Measurements from ENCODE around the gene EVC. TPM values are rescaled to one million over a fixed set of nuclear protein-coding genes. Genes with fewer than 3 reads are reported as not detected.

The EVC gene
- total and polyA plus RNA-seq, 7 experiments from 2014 or later, result 0.37 to 1.5 (median 0.68) TPM; not detected in 2

DNA sequence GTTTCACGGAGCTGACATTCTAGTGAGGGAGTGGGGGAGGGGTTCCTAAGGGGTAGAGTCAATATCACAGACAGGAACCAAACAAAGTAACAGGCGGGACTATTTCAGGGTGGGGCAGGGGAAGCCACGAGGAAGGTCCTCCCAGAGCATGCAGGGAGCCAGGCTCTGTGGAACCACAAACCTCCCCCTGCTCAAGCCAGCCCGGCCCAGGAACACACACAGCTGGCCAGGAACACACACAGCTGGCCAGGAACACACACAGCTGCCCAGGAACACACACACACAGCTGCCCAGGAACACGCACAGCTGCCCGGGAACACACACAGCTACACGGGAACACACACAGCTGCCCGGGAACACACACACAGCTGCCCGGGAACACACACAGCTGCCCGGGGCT, 27.4 kb upstream of the EVC start:
- Histone ChIP-seq H3K27ac (ENCODE audit: low read depth, low read length) (no peak overlapping the region), H3K36me3 (ENCODE audit: control insufficient read depth in 2 of 3, insufficient read depth in 3 of 3, low read length in 3 of 3) (no peaks in the 10 kb centered on the region), H3K4me1 (ENCODE audit: control insufficient read depth in 2 of 2, insufficient read depth in 2 of 2, low read length in 2 of 2) (no peaks in the 10 kb centered on the region), H3K27me3 (ENCODE audit: control insufficient read depth in 2 of 2, insufficient read depth in 2 of 2, low read length in 2 of 2) (no peaks in the 10 kb centered on the region), H3K9me3 (ENCODE audit: control insufficient read depth in 2 of 3, low read length in 3 of 3) (no peaks in the 10 kb centered on the region), H3K4me3 (ENCODE audit: low read length) (no peak overlapping the region)
- H3K27ac Mint-ChIP-seq, result peak overlapping the region in 1 of 9 donors; percentile 37
- no peaks in the 10 kb centered on the region for H3K36me3 Mint-ChIP-seq
- no peak overlapping the region for H3K4me3 Mint-ChIP-seq
- no peaks in the 10 kb centered on the region for H3K4me1 Mint-ChIP-seq
- no peaks in the 10 kb centered on the region for H3K27me3 Mint-ChIP-seq
- peaks cover 0 to 7% (median 0%) of the 10 kb centered on the region in 11 donors for H3K9me3 Mint-ChIP-seq
- DNase-seq (no peak), ATAC-seq (no peak)
- intact Hi-C loops (cut with micrococcal nuclease), result no loop called here
- ChIA-PET POLR2A (no interaction called here), CTCF (no interaction called here)

GRCh38 chr4:5685296-5685695, 25.7 kb upstream of the EVC start:
- no peak for DNase-seq
- CTCF ChIA-PET, result no interaction called here
- Mint-ChIP-seq H3K36me3 (no peaks in the 10 kb centered on the region), H3K4me3 (no peak overlapping the region), H3K27ac (no peak overlapping the region), H3K27me3 (no peaks in the 10 kb centered on the region), H3K9me3 (peaks cover 0 to 7% (median 0%) of the 10 kb centered on the region in 11 donors), H3K4me1 (no peaks in the 10 kb centered on the region)
- Histone ChIP-seq H3K27me3 (ENCODE audit: control insufficient read depth in 2 of 2, insufficient read depth in 2 of 2, low read length in 2 of 2) (no peaks in the 10 kb centered on the region), H3K4me1 (ENCODE audit: control insufficient read depth in 2 of 2, insufficient read depth in 2 of 2, low read length in 2 of 2) (no peaks in the 10 kb centered on the region), H3K36me3 (ENCODE audit: control insufficient read depth in 2 of 3, insufficient read depth in 3 of 3, low read length in 3 of 3) (no peaks in the 10 kb centered on the region), H3K4me3 (ENCODE audit: low read length) (no peak overlapping the region), H3K27ac (ENCODE audit: low read depth, low read length) (no peak overlapping the region), H3K9me3 (ENCODE audit: control insufficient read depth in 2 of 3, low read length in 3 of 3) (no peaks in the 10 kb centered on the region)
- POLR2A ChIA-PET, result no interaction called here
- intact Hi-C loops (cut with micrococcal nuclease), result no loop called here
- no peak for ATAC-seq

DNA sequence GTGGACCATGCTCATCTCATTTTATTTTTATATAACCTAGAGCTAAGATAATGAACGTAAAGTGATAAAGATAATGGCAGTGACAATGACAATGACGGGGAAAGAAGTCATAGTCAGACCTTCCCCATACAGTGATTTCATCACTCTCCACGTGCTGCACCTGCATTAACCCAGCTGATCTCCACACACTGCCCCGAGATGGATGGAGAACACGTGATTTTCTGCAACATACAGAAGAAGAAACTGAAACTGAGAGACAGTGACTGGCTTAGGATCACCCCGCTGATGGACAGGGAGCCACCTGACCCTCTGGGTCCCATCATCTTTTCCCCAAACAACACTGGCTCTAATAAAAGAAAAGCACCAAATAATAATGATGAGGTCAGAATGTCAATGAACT, 24.7 kb upstream of the EVC start:
- no peak overlapping the region for H3K27ac Mint-ChIP-seq
- Histone ChIP-seq H3K4me1 (ENCODE audit: control insufficient read depth in 2 of 2, insufficient read depth in 2 of 2, low read length in 2 of 2) (no peaks in the 10 kb centered on the region), H3K36me3 (ENCODE audit: control insufficient read depth in 2 of 3, insufficient read depth in 3 of 3, low read length in 3 of 3) (no peaks in the 10 kb centered on the region), H3K9me3 (ENCODE audit: control insufficient read depth in 2 of 3, low read length in 3 of 3) (no peaks in the 10 kb centered on the region), H3K27ac (ENCODE audit: low read depth, low read length) (no peak overlapping the region), H3K27me3 (ENCODE audit: control insufficient read depth in 2 of 2, insufficient read depth in 2 of 2, low read length in 2 of 2) (no peaks in the 10 kb centered on the region), H3K4me3 (ENCODE audit: low read length) (no peak overlapping the region)
- intact Hi-C loops (cut with micrococcal nuclease), result no loop called here
- H3K4me1 Mint-ChIP-seq, result no peaks in the 10 kb centered on the region
- H3K27me3 Mint-ChIP-seq, result no peaks in the 10 kb centered on the region
- H3K36me3 Mint-ChIP-seq, result no peaks in the 10 kb centered on the region
- no peak for ATAC-seq
- ChIA-PET CTCF (no interaction called here), POLR2A (no interaction called here)
- no peak for DNase-seq
- H3K4me3 Mint-ChIP-seq, result no peak overlapping the region
- H3K9me3 Mint-ChIP-seq, result peaks cover 0 to 7% (median 0%) of the 10 kb centered on the region in 11 donors

DNA sequence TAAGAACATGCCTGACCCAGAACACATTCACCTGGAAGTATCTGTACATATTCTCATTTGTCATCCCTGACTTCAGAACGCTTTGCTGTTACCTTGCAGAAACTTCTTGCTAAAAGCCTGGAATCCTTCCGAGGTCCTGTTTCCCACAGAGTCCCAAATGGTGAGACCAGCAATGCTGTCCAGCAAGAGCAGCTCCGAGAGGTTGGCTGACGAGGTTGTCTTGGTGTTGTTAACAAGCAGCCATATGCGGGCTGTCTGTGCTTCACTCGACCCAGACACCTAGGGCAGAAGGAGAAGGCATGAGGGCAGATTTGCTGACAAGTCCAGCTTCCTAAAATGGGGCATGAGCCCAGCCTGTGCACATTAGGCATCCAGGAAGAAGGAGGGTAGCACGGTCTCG, 21.9 kb upstream of the EVC start:
- Histone ChIP-seq H3K4me1 (ENCODE audit: control insufficient read depth in 2 of 2, insufficient read depth in 2 of 2, low read length in 2 of 2) (no peaks in the 10 kb centered on the region), H3K27me3 (ENCODE audit: control insufficient read depth in 2 of 2, insufficient read depth in 2 of 2, low read length in 2 of 2) (no peaks in the 10 kb centered on the region), H3K36me3 (ENCODE audit: control insufficient read depth in 2 of 3, insufficient read depth in 3 of 3, low read length in 3 of 3) (no peaks in the 10 kb centered on the region), H3K27ac (ENCODE audit: low read depth, low read length) (no peak overlapping the region), H3K4me3 (ENCODE audit: low read length) (no peak overlapping the region), H3K9me3 (ENCODE audit: control insufficient read depth in 2 of 3, low read length in 3 of 3) (no peaks in the 10 kb centered on the region)
- Mint-ChIP-seq H3K9me3 (peaks cover 0 to 7% (median 0%) of the 10 kb centered on the region in 11 donors), H3K36me3 (no peaks in the 10 kb centered on the region), H3K27ac (no peak overlapping the region), H3K27me3 (no peaks in the 10 kb centered on the region), H3K4me3 (no peak overlapping the region), H3K4me1 (no peaks in the 10 kb centered on the region)
- ChIA-PET CTCF (no interaction called here), POLR2A (no interaction called here)
- intact Hi-C loops (cut with micrococcal nuclease), result no loop called here
- DNase-seq (no peak), ATAC-seq (no peak)

DNA sequence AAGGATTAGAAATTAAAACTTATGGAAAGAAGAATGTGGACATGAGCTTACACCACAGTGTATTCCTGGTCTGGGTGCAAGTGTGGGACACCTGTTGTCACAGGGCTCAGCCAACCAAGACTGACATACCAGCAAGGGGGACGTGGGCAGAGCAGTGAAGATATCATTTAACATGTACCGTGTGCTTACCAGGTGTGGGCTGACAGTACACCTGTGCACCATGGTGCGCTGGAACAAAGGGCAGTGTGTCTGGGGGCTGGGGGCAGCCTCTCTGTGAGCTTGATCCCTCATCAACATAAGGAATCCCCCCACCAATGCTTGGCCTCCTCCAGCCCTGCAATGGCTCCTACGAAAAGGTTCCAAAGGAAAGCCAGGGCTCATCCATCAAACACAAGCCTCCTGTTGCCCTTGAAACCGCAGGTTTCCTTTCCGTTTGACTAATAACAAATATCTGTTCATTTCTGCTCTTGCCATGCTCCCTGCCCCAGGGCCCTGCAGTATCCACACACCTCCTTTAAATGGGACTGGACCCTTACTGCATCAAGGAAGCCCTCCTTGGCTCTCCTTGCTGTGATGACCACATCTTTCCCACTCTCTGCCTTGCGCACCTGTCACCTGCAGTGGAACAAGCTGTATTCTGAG, 19.4 kb upstream of the EVC start:
- intact Hi-C loops (cut with micrococcal nuclease), result no loop called here
- Histone ChIP-seq H3K9me3 (ENCODE audit: control insufficient read depth in 2 of 3, low read length in 3 of 3) (no peaks in the 10 kb centered on the region), H3K4me3 (ENCODE audit: low read length) (no peak overlapping the region), H3K27ac (ENCODE audit: low read depth, low read length) (no peak overlapping the region), H3K36me3 (ENCODE audit: control insufficient read depth in 2 of 3, insufficient read depth in 3 of 3, low read length in 3 of 3) (no peaks in the 10 kb centered on the region), H3K27me3 (ENCODE audit: control insufficient read depth in 2 of 2, insufficient read depth in 2 of 2, low read length in 2 of 2) (no peaks in the 10 kb centered on the region), H3K4me1 (ENCODE audit: control insufficient read depth in 2 of 2, insufficient read depth in 2 of 2, low read length in 2 of 2) (no peaks in the 10 kb centered on the region)
- H3K27me3 Mint-ChIP-seq, result no peaks in the 10 kb centered on the region
- H3K36me3 Mint-ChIP-seq, result no peaks in the 10 kb centered on the region
- no peaks in the 10 kb centered on the region for H3K4me1 Mint-ChIP-seq
- no peak for DNase-seq
- H3K27ac Mint-ChIP-seq, result peak overlapping the region in 1 of 9 donors; percentile 28
- POLR2A ChIA-PET, result no interaction called here
- no peak for ATAC-seq
- no peak overlapping the region for H3K4me3 Mint-ChIP-seq
- CTCF ChIA-PET, result no interaction called here
- H3K9me3 Mint-ChIP-seq, result peaks cover 0 to 5% (median 0%) of the 10 kb centered on the region in 11 donors

GRCh38 chr4:5693871-5694270, 17.1 kb upstream of the EVC start:
- peaks cover 0 to 3% (median 0%) of the 10 kb centered on the region in 5 donors for H3K36me3 Mint-ChIP-seq
- CTCF ChIA-PET, result no interaction called here
- POLR2A ChIA-PET, result interaction anchor here (0.7 kb wide), 1 partner anchor 1107 kb away, joined by 3 read pairs; no protein-coding TSS in a partner anchor
- no peaks in the 10 kb centered on the region for H3K36me3 ChIP-seq (ENCODE audit: control insufficient read depth in 2 of 3, insufficient read depth in 3 of 3, low read length in 3 of 3)
- no peak overlapping the region for H3K4me3 ChIP-seq (ENCODE audit: low read length)
- no peak overlapping the region for H3K27ac ChIP-seq (ENCODE audit: low read depth, low read length)
- ATAC-seq (no peak), DNase-seq (no peak)
- no peaks in the 10 kb centered on the region for H3K4me1 ChIP-seq (ENCODE audit: control insufficient read depth in 2 of 2, insufficient read depth in 2 of 2, low read length in 2 of 2)
- H3K9me3 ChIP-seq (ENCODE audit: control insufficient read depth in 2 of 3, low read length in 3 of 3), result no peaks in the 10 kb centered on the region
- H3K9me3 Mint-ChIP-seq, result peaks cover 0 to 5% (median 0%) of the 10 kb centered on the region in 11 donors
- intact Hi-C loops (cut with micrococcal nuclease), result no loop called here
- H3K27ac Mint-ChIP-seq, result no peak overlapping the region
- peaks cover 0 to 5% (median 0%) of the 10 kb centered on the region in 7 donors for H3K4me1 Mint-ChIP-seq
- H3K27me3 Mint-ChIP-seq, result no peaks in the 10 kb centered on the region
- no peak overlapping the region for H3K4me3 Mint-ChIP-seq
- H3K27me3 ChIP-seq (ENCODE audit: control insufficient read depth in 2 of 2, insufficient read depth in 2 of 2, low read length in 2 of 2), result no peaks in the 10 kb centered on the region

DNA sequence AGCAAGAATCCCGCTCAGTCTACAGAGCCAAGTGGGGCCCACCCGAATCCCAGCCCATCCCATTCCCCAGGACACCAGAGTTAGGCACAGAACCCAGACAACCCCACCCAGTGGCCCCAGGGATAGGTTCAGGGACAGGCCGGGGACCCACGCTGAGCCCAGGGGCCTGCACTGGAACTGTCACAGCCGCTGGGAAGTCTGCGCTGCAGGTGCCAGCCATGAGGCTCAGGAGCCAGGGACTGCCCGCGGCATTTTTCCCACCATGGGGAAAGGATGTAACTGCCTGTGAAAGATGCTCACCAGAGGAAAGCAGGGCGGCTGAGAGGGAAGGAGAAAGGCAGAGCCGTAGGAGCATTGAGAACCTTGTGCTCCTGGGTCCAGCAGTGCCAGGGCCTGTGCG, 14.7 kb upstream of the EVC start:
- no peak overlapping the region for H3K4me3 ChIP-seq (ENCODE audit: low read length)
- H3K36me3 ChIP-seq (ENCODE audit: control insufficient read depth in 2 of 3, insufficient read depth in 3 of 3, low read length in 3 of 3), result no peaks in the 10 kb centered on the region
- intact Hi-C loops (cut with micrococcal nuclease), result no loop called here
- H3K27ac Mint-ChIP-seq, result no peak overlapping the region
- H3K27ac ChIP-seq (ENCODE audit: low read depth, low read length), result no peak overlapping the region
- H3K4me1 ChIP-seq (ENCODE audit: control insufficient read depth in 2 of 2, insufficient read depth in 2 of 2, low read length in 2 of 2), result no peaks in the 10 kb centered on the region
- H3K4me3 Mint-ChIP-seq, result no peak overlapping the region
- CTCF ChIA-PET, result no interaction called here
- DNase-seq (no peak), ATAC-seq (no peak)
- H3K4me1 Mint-ChIP-seq, result peaks cover 0 to 5% (median 0%) of the 10 kb centered on the region in 7 donors
- H3K36me3 Mint-ChIP-seq, result peaks cover 0 to 9% (median 0%) of the 10 kb centered on the region in 5 donors
- POLR2A ChIA-PET, result no interaction called here
- peaks cover 0 to 12% (median 0%) of the 10 kb centered on the region in 11 donors for H3K9me3 Mint-ChIP-seq
- peaks cover 0 to 6% (median 0%) of the 10 kb centered on the region in 5 donors for H3K27me3 Mint-ChIP-seq
- no peaks in the 10 kb centered on the region for H3K27me3 ChIP-seq (ENCODE audit: control insufficient read depth in 2 of 2, insufficient read depth in 2 of 2, low read length in 2 of 2)
- H3K9me3 ChIP-seq (ENCODE audit: control insufficient read depth in 2 of 3, low read length in 3 of 3), result no peaks in the 10 kb centered on the region
